Smooth muscle cell (in vitro differentiated cells): Measurements from ENCODE around the gene USP12. TPM values are rescaled to one million over a fixed set of nuclear protein-coding genes. Genes with fewer than 3 reads are reported as not detected.

Experiments used
- DNase-seq: peaks from one replicate; lab custom pipeline; 2025; ENCODE audit not compliant: unreplicated experiment; lab: John Stamatoyannopoulos, UW
- H2AFZ ChIP-seq: fragments of 200-600 bp; sonication (generic); 2 replicates; pipeline ENCODE4 v1.6.0; 2016; ENCODE audit warnings: antibody characterized with exemption, low read depth, mild to moderate bottlenecking
- H3F3A ChIP-seq: fragments of 200-600 bp; sonication (generic); 2 replicates; pipeline ENCODE4 v1.6.0; 2017; ENCODE audit warnings: antibody characterized with exemption, low read depth
- H3K27ac ChIP-seq: fragments of 200-600 bp; sonication (generic); 2 replicates; pipeline ENCODE4 v1.5.1; 2016; ENCODE audit warnings: low read depth, mild to moderate bottlenecking
- H3K27me3 ChIP-seq: fragments of 200-600 bp; sonication (generic); 2 replicates; pipeline ENCODE4 v1.6.1; 2016; ENCODE audit warnings: low read depth, mild to moderate bottlenecking
- H3K36me3 ChIP-seq: fragments of 200-600 bp; sonication (generic); 2 replicates; pipeline ENCODE4 v1.5.1; 2016; ENCODE audit warnings: low read depth
- H3K4me1 ChIP-seq: fragments of 200-600 bp; sonication (generic); 2 replicates; pipeline ENCODE4 v1.5.1; 2016; ENCODE audit warnings: low read depth
- H3K4me2 ChIP-seq: fragments of 200-600 bp; sonication (generic); 2 replicates; pipeline ENCODE4 v1.6.0; 2016; ENCODE audit warnings: mild to moderate bottlenecking
- H3K4me3 ChIP-seq: fragments of 200-600 bp; sonication (generic); 2 replicates; pipeline ENCODE4 v1.5.1; 2016; ENCODE audit warnings: mild to moderate bottlenecking
- H3K79me2 ChIP-seq: fragments of 200-600 bp; sonication (generic); 2 replicates; pipeline ENCODE4 v1.6.0; 2016; ENCODE audit warnings: low read depth, mild to moderate bottlenecking
- H3K9ac ChIP-seq: fragments of 200-600 bp; sonication (generic); 2 replicates; pipeline ENCODE4 v1.6.0; 2016; ENCODE audit warnings: low read depth
- H3K9me3 ChIP-seq: fragments of 200-600 bp; sonication (generic); replicated peaks from 2 replicates; pipeline ENCODE4 v1.5.1; 2016; ENCODE audit warnings: low read depth
- H4K20me1 ChIP-seq: fragments of 200-600 bp; sonication (generic); 2 replicates; pipeline ENCODE4 v1.6.0; 2016; ENCODE audit warnings: low read depth
- CTCF ChIP-seq: fragments of 200-600 bp; sonication (generic); IDR thresholded peaks from 2 replicates; pipeline ENCODE4 v1.5.1; 2017; ENCODE audit warnings: borderline replicate concordance, mild to moderate bottlenecking, antibody characterized with exemption; ENCODE audit not compliant: insufficient read depth, poor library complexity, severe bottlenecking
- WGBS: methylation state at CpG from one replicate; pipeline ENCODE4 v1.1.7; 2016; ENCODE audit warnings: low lambda C conversion rate; 5-methylcytosine and 5-hydroxymethylcytosine counted together
- polyA plus RNA-seq: library from polyadenylated mRNA; unstranded; fragments of >200 nt; fragmentation: Nextera tagmentation; extraction: Ambion mirVana; gene quantifications from 2 replicates; pipeline ENCODE4 v1.2.1, GENCODE V29; 2016
- total RNA-seq: library from RNA; depleted of rRNA; stranded (reverse); fragments of >200 nt; gene quantifications from 2 replicates; pipeline ENCODE4 v1.2.3, GENCODE V29; 2014

USP12 gene
- total and polyA plus RNA-seq, 2 experiments from 2014 or later: 11.3 to 19.9 TPM

DNA sequence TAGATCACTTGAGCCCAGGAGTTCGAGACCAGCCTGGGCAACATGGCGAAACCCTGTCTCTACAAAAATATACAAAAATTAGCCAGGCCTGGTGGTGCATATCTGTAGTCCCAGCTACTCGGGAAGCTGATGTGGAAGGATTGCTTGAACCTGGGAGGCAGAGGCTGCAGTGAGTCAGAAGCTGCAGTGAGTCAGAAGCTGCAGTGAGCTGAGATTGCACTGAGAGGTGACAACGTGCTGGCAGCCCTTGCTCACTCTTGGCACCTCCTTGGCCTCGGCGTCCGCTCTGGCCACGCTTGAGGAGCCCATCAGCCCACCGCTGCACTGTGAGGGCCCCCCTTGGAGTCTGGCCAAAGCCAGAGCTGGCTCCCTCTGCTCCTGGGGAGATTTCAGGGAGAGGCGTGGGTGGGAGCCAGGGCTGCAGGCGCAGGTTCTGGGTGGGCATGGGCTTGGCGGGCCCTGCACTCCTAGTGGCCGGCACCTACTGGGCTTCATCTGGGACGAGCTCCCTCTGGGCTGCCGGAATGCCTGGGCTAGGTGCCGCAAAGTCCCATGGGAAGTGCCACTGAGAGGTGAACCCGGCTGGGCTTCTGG is 40.3 kb upstream of the USP12 start:
- Histone ChIP-seq H3F3A (no peaks in the 10 kb centered on the region), H3K36me3 (no peaks in the 10 kb centered on the region), H3K27ac (no peak overlapping the region), H3K9ac (no peak overlapping the region), H3K9me3 (no peaks in the 10 kb centered on the region), H3K4me2 (no peak overlapping the region), H2AFZ (no peak overlapping the region), H3K4me1 (no peaks in the 10 kb centered on the region), H3K79me2 (no peaks in the 10 kb centered on the region), H3K4me3 (no peak overlapping the region), H3K27me3 (no peaks in the 10 kb centered on the region), H4K20me1 (no peaks in the 10 kb centered on the region)
- WGBS: 81% methylated on average over 17 of the region's 17 CpGs
- DNase-seq: no peak
- no peak for TF ChIP-seq CTCF

DNA sequence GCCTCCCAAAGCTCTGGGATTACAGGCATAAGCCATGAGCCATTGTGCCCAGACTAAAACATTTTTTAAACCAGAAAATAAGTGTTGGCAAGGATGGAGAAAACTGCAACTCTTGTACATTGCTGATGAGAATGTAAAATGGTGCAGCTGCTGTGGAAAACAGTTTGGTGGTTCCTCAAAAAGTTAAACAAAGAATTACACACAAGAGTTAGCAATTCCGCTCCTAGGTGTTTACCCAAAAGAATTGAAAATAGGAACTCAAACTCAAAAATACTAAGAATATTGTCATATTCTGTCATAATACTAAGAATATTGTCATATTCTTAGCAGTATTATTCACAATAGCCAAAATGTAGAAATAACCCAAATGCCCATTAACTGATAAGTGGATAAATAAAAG is 39.7 kb upstream of the USP12 start:
- DNase-seq: no peak
- Histone ChIP-seq H3K4me3 (no peak overlapping the region), H3K4me2 (no peak overlapping the region), H2AFZ (no peak overlapping the region), H3K79me2 (no peaks in the 10 kb centered on the region), H3K27ac (no peak overlapping the region), H3F3A (no peaks in the 10 kb centered on the region), H3K36me3 (no peaks in the 10 kb centered on the region), H3K27me3 (no peaks in the 10 kb centered on the region), H3K9ac (no peak overlapping the region), H3K9me3 (no peaks in the 10 kb centered on the region), H3K4me1 (no peaks in the 10 kb centered on the region), H4K20me1 (no peaks in the 10 kb centered on the region)
- 100% methylated on average over 1 of the region's 1 CpG for WGBS
- no peak for TF ChIP-seq CTCF

GRCh38 chr13:27208514-27208913 is 36.9 kb upstream of the USP12 start:
- 97% methylated on average over 1 of the region's 1 CpG for whole genome bisulfite sequencing
- no peaks in the 10 kb centered on the region for H3K27me3 ChIP-seq
- H3K79me2 ChIP-seq: no peaks in the 10 kb centered on the region
- H3K4me2 ChIP-seq: no peak overlapping the region
- no peak for TF ChIP-seq CTCF
- H3K9ac ChIP-seq: no peak overlapping the region
- no peaks in the 10 kb centered on the region for H3F3A ChIP-seq
- no peak overlapping the region for H2AFZ ChIP-seq
- DNase-seq: no peak
- H3K36me3 ChIP-seq: no peaks in the 10 kb centered on the region
- no peak overlapping the region for H3K27ac ChIP-seq
- H3K4me1 ChIP-seq: no peaks in the 10 kb centered on the region
- H4K20me1 ChIP-seq: no peaks in the 10 kb centered on the region
- H3K9me3 ChIP-seq: no peaks in the 10 kb centered on the region
- no peak overlapping the region for H3K4me3 ChIP-seq

- Histone ChIP-seq H2AFZ (no peak overlapping the region), H3K4me3 (no peak overlapping the region), H3K27me3 (no peaks in the 10 kb centered on the region), H3K4me1 (no peaks in the 10 kb centered on the region), H3K27ac (no peak overlapping the region), H3K36me3 (no peaks in the 10 kb centered on the region), H4K20me1 (no peaks in the 10 kb centered on the region), H3K9ac (no peak overlapping the region), H3F3A (no peaks in the 10 kb centered on the region), H3K79me2 (no peaks in the 10 kb centered on the region), H3K4me2 (no peak overlapping the region), H3K9me3 (no peaks in the 10 kb centered on the region)
- DNase-seq: no peak
- no peak for TF ChIP-seq CTCF
- WGBS: 91% methylated on average over 3 of the region's 3 CpGs
These were observed 32.2 kb upstream of the USP12 start for GRCh38 chr13:27203854-27204253.
